OCI-M2 (cell line): Measurements from ENCODE around the gene FBXO47.

Experiments used
- DNase-seq: peaks from one replicate; lab custom pipeline; 2025; ENCODE audit not compliant: unreplicated experiment; lab: John Stamatoyannopoulos, UW

The FBXO47 gene

GRCh38 chr17:38967290-38967738, at the start of gene FBXO47:
TSS of gene FBXO47 (minus strand) at chr17:38967403. CDS start at chr17:38963025, 4,378 bp downstream.
- no peak for DNase-seq

- no peak for DNase-seq
Measured at GRCh38 chr17:39016193-39017153, 49.3 kb upstream of the FBXO47 start.

GRCh38 chr17:39015546-39015935, 48.3 kb upstream of the FBXO47 start:
- DNase-seq: no peak

- no peak for DNase-seq
Measured at GRCh38 chr17:39014795-39015545, 47.8 kb upstream of the FBXO47 start.

DNA sequence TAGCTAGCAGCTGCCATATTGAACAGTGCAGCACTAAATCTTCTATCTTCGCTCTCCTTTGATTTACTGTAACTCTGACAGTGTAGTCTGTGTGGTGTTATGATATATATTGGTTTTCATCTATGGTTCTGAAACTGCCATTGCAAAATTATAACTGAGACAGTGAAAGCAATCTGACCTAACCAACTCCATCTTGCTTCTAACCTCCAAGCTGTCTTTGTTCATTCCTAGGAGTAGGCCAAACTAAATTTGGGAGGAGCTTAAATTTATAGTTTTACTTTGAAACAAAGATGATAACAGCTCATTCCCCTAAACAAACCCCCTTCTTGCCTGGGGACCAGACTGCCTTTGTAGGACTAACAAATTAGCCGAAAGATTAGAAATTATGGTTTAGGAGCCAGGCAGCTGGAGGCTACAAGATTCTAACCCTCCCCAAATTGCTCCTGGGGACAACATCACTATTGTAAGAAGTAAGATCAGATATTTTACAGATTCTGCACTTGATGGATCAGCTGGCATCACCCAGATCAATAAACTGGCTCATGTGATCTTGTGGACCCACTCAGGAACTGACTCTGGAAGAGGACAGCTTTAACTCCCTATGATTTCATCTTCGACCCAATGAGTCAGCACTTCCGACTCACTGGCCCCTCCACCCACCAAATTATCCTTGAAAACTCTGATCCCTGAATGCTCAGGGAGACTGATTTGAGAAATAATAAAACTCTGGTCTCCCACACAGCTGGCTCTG, 47.0 kb upstream of the FBXO47 start:
- no peak for DNase-seq

DNA sequence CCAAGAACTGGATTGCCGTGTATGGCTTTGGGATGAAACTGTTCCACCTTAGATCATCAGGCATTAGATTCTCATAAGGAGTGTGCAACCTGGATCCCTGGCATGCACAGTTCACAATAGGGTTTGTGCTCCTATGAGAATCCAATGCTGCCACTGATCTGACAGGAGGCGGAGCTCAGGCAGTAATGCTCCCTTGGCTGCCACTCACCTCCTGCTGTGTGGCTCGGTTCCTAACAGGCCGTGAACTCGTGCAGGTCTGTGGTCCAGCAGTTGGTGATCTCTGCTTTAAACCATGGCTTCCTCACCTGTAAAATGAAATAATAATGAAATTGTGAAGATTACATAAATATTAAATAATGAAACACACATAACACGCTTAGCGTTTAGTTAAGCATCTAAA, 45.5 kb upstream of the FBXO47 start:
- DNase-seq: no peak

DNA sequence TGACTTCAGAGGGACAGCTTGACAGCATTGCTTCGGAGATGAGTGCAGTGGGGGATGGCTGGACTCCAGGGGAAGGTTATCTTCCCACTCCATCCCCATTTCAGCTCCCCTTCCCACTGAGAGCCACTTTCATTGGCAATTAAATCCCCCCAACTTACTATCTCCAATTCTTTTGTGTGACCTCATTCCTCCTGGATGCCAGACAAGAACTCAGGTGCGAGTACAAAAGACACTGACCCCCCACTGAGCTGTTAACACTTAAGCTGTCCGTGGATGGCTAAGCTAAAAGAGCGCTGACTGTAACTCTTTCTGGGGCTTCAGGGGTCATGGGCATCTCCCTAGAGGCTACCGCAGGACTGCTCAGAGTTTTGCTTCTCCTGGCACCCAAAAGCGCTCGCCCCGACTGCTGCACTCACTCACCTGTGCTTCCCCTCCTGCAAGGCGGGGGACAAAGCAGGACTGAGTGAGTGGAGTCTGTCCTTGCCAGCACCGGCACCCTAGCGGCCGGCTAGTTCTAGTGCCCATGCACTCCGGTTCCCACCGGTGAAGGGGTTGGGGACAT, 44.8 kb upstream of the FBXO47 start:
- DNase-seq: no peak

DNA sequence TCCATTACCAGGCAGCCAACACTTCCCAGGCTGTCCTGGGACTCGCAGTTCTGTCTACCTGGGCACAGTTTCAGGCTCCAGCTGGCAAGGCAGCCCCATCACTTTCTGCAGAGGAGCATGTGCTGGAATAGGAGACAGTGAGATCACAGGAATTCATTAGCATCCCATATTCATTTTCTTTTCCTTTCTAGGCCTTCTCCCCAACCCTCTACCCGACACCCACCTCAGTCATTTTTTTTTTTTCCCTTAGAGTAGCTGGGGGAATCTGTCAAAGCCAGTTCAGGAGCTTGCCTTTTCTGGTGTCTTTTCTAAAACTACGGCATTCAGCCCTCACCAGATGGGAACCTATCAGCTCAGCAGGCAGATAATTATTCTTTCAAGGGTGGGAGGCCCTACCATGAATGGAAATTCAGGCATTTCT, 42.4 kb upstream of the FBXO47 start:
- DNase-seq: no peak

DNA sequence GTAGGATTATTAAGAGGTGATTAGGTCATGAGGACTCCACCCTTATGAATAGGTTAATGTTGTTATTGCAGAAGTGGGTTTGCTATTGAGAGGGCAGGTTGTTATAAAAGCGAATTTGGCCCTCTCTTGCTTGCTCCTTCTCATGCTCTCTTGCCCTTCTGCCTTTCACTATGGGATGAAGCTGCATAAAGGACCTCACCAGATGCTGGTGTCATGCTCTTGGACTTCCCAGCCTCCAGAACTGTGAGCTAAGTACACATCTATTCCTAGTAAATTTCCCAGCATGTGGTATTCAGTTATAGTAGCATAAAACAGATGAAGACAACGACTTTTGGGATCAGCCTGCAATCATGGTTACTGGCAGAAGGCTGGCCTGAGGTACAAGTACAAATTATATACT, 41.4 kb upstream of the FBXO47 start:
- DNase-seq: no peak

DNA sequence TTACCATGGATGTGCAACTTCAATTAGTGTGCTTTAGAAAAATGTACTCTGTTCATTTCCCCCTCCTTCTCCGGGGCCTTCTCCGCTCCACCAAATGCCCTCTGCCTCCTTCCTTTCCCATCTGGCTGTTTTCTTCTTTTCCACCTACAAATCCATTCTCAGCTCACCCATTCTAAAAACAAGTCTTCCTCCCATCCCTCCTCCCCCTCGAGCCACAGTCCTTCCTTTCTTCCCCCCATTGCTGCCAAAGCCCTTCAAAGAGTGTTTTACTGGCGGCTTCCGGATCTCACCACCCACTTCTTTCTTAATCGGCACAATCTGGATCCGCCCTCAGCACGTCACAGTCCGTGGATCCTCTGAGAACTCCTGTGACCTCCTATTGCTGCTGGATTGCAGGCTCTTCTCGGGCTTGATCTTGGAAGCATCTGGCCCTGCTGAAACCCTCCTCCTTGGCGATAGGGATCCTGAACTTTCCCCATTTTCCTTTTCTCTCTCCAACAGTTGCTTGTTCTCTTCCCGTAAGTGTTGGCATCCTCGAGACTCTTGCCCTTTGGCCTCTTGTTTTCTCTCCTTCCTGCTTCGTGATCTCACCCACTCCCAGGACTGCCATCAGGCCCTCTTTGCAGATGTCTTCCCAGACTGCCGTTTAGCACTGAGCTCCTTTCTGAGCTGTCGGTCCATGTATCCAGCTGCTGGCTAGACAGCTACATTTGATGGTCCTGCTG, 36.0 kb upstream of the FBXO47 start:
- DNase-seq: no peak

DNA sequence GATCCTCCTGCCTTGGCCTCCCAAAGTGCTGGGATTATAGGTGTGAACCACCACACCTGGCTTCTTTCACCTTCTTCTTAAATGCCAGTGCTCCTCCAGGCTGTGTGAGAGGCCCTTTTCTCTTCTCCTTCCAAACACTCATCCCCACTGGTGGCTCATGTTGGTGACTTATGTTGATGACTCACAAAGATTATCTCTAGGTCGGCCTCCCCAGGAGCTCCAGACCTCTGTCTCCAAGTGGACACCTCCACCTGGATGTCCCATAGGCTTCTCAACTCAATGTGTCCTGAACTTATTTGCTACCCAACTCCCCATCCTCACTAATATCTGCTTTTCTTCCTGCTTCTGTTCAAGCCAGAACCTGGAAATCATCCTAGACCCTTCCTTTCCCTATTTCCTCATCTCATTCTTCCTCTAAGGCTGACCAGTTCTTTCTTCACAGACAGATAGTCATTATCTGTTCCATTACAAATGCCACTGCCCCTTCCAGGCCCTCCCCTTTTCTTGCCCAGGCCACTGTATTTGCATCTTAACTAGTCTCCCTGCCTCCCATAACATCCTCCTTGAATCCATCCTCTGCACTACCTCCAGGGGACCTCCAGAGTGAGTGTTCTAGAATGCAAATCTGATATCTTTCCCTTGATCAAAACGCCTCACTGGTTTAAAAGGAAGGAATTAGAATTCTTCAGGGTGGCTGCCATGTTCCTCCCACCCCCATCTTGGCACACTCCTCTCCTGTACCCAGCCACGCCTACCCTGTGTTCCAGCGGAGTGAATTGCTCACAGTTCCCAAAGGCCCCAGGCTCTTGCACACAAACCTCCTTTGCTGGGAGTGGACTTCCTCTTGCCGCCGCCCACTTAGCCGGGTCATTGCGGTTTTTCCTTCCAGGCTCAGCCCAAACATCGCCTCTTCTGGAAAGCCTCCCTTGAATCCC, 34.8 kb upstream of the FBXO47 start:
- no peak for DNase-seq

DNA sequence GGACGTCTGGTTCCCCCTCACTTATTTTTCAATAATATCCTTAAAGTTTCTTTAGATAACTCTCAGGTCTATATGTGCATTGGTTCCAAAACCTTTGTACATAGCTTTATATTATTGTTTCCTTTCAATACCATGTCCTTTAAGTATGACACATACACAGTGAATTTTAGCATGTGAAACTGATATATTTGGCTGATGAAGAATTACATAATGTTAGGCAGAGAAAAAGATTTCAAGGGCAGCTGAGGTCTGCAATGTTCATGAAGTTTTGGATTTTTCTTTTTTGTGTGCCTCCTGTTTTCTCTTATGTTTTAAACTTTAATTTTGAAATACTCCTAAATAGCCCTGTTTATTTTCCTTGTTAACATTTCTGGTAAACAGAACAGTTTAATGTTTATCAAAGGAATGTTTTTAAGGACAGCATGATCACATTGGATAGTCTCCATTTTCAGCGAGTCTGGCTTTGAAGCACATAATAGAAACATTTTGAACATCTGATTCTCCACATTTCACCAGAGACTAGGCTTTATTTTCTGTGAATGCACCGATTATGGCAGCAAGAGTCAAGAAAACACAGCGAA, 32.9 kb upstream of the FBXO47 start:
- DNase-seq: no peak

GRCh38 chr17:38996660-38997337, 29.6 kb upstream of the FBXO47 start:
- no peak for DNase-seq

DNA sequence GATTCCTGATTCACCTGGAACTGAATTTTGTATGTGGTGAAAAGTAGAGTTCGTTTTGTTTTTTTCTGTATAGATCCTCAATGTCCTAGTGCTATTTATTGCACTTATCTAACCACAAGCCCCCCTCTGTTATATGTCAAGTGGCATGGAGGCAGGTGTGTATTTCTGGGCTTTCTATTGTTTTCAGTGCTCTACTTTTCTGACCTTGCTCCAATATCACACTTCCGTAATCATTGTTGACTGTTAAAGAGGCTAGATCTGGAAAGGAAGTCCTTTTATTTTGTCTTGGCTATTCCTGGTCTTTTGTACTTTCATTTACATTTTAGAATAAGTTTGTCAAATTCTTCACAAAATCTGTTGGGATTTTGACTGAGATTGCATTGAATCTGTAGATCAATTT, 26.8 kb upstream of the FBXO47 start:
- no peak for DNase-seq

- DNase-seq: no peak
Measured at GRCh38 chr17:38984666-38985065, 17.5 kb upstream of the FBXO47 start.

DNA sequence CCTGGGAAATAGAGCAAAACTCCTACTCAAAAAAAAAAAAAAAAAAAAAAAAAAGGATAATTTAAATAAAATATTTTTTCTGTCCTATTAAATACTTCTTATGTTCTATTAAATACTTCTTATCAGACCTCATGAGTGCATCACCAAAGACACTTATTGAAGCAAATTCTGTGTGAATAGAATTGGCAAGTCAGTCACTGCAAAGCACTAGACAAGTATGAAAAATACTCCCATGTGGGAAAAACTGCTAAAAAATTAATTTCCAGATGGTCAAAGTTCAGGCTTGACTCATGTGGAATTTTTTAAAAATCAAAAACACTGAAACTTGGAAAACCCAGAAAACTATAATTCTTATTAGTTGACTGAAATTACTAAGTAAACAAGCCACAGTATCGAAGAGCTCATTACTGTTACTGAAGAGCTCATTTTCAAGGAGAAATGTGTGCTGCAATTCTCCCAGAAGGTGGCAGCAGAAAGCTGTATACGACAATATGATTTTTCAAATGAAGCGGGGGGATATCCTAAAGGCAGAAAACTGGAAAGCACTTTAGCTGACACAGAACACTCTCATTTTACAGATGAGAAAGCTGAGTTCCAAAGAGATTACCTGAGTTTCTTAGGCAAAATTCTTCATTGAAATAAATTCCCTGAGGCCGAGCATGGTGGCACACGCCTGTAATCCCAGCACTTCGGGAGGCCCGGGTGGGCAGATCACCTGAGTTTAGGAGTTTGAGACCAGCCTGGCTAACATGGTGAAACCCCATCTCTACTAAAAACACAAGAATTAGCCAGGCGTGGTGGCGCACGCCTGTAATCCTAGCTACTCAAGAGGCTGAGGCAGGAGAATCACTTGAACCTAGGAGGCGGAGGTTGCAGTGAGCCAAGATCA, 15.9 kb upstream of the FBXO47 start:
- DNase-seq: no peak

- DNase-seq: no peak
Measured at GRCh38 chr17:38981636-38982035, 14.4 kb upstream of the FBXO47 start.
